Bronchial epithelial cell (primary cell): Measurements from ENCODE around the gene PHC2. TPM values are rescaled to one million over a fixed set of nuclear protein-coding genes. Genes with fewer than 3 reads are reported as not detected.
A peak's percentile ranks its signal among the peaks of the same experiment; 100 is the strongest.

Source experiments
- DNase-seq: peaks from one replicate; pipeline ENCODE4 v3.0.0-alpha.2; 2010; ENCODE audit warnings: low read depth
- FAIRE-seq: peaks from 2 replicates; lab custom pipeline; 2011; peaks lifted over from hg19 to GRCh38; lab: Jason Lieb, UNC
- H3K27me3 ChIP-seq: 2 replicates; pipeline ENCODE4 v1.5.1; 2011; ENCODE audit warnings: low read length; ENCODE audit not compliant: control insufficient read depth, insufficient read depth
- H3K36me3 ChIP-seq: 2 replicates; pipeline ENCODE4 v1.5.1; 2011; ENCODE audit warnings: low read length; ENCODE audit not compliant: control insufficient read depth, insufficient read depth
- H3K4me3 ChIP-seq: 2 replicates; pipeline ENCODE4 v1.5.1; 2011; ENCODE audit warnings: mild to moderate bottlenecking, low read depth, low read length, control low read depth
- CTCF ChIP-seq: IDR thresholded peaks from 2 replicates; pipeline ENCODE4 v1.5.1; 2011; ENCODE audit warnings: mild to moderate bottlenecking, moderate library complexity, low read length, control low read depth, inconsistent platforms; ENCODE audit not compliant: insufficient read depth, severe bottlenecking
- total RNA-seq: library from RNA; depleted of rRNA; stranded (reverse); fragments of >200 nt; gene quantifications from 2 replicates; pipeline ENCODE4 v1.2.1, GENCODE V29; 2014

The PHC2 gene
- total RNA-seq, 1 donor from 2014 or later, result 32.1 TPM

DNA sequence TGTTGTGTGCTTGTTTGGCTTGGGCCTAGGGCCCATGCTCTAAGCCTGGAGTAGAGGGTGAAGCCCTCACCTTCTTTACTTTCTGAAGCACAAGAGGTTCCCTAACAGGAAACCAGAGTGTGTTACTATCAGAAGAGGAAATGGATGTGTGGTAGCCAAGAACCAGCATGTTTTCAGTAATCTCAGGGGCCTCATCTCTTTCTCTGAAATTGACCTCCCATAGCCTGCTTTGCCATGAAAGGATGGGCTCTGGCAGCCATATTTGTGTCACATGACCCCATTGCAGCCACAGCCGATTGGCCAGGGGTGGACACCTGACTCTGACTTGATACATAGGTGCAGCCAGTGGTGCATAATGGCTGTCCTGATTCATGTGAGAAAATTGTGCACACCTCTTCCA is 128.6 kb downstream of the PHC2 start:
- DNase-seq (no peak), FAIRE-seq (no peak)
- no peak overlapping the region for H3K4me3 ChIP-seq
- no peak for TF ChIP-seq CTCF
- H3K36me3 ChIP-seq, result peaks cover 1% of the 10 kb centered on the region
- H3K27me3 ChIP-seq, result peaks cover 5% of the 10 kb centered on the region

GRCh38 chr1:33301273-33301984 is 129.5 kb downstream of the PHC2 start:
- DNase-seq (no peak), FAIRE-seq (peak; percentile 89)
- Histone ChIP-seq H3K36me3 (peaks cover 1% of the 10 kb centered on the region), H3K27me3 (peaks cover 3% of the 10 kb centered on the region), H3K4me3 (no peak overlapping the region)
- no peak for TF ChIP-seq CTCF

GRCh38 chr1:33300673-33301072 is 130.2 kb downstream of the PHC2 start:
- Histone ChIP-seq H3K4me3 (no peak overlapping the region), H3K27me3 (no peaks in the 10 kb centered on the region), H3K36me3 (peaks cover 1% of the 10 kb centered on the region)
- no peak for TF ChIP-seq CTCF
- DNase-seq (no peak), FAIRE-seq (no peak)

- no peak for TF ChIP-seq CTCF
- no peak overlapping the region for H3K4me3 ChIP-seq
- H3K27me3 ChIP-seq, result no peaks in the 10 kb centered on the region
- DNase-seq (no peak), FAIRE-seq (no peak)
- H3K36me3 ChIP-seq, result peaks cover 4% of the 10 kb centered on the region
Observed at GRCh38 chr1:33299461-33300155, 131.3 kb downstream of the PHC2 start.

DNA sequence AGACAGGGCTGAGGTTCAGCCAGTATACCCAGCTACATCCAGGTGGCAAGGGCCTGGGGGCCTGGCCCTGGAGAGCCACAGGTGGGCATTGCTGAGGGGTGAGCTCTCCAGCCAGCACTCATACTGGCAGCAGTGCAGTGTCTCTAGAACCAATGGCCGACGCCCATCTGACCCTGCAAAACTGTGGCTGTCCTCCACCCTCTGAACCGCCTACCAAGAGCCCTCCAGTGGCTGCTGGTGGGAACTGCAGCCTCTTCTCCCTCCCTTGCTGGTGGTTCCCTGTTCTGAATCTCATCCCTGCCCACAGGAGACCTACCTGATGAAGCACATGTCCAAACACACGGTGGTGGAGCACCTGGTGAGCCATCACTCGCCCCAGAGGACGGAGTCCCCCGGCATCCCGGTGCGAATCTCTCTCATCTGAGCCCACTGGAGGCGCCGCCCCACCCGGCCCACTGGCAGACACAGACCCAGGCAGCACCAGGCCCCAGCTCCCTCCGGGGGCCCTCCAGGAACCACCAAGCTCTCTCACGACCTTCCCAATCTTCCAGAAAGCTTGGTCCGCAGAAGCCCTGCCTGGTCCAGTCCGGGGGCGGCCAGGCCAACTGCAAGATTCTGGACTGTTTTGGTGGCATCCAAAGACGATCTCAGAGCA is 132.1 kb downstream of the PHC2 start:
- no peak for FAIRE-seq
- peaks cover 4% of the 10 kb centered on the region for H3K36me3 ChIP-seq
- no peaks in the 10 kb centered on the region for H3K27me3 ChIP-seq
- no peak overlapping the region for H3K4me3 ChIP-seq
- peak; percentile 37 for DNase-seq
- peak; percentile 91 for TF ChIP-seq CTCF
